ENCODE data around the gene MOSPD3. TPM values are rescaled to one million over a fixed set of nuclear protein-coding genes. Genes with fewer than 3 reads are reported as not detected.

The MOSPD3 gene
- total and polyA plus RNA-seq, 10 of the 15 experiments (the other 5 are each of a cell fraction or from before 2014, with no cell fraction given), result 0.61 to 13.6 (median 4.1) TPM

- TF ChIP-seq CBX3 (IDR thresholded peaks at IDR 0.05; ENCODE audit: borderline replicate concordance, low read depth) (no peak), TCF7 (IDR thresholded peaks at IDR 0.05; ENCODE audit: borderline replicate concordance) (no peak), MLLT1 (IDR thresholded peaks at IDR 0.05) (peak; percentile 85), CHD2 (IDR thresholded peaks at IDR 0.05; ENCODE audit: borderline replicate concordance, low read depth, low read length) (peak; percentile 85), SRF (IDR thresholded peaks at IDR 0.05; ENCODE audit: low read depth in 2 of 2, low read length in 2 of 2) (peak; percentile 88 to 94)
Observed at GRCh38 chr7:100611983-100612729, at the start of gene MOSPD3 (continued).

GRCh38 chr7:100563100-100563564 is 49.2 kb upstream of the MOSPD3 start:
- Histone ChIP-seq H3K4me1 (ENCODE audit: control insufficient read depth, insufficient read depth, low read length) (peaks cover 8% of the 10 kb centered on the region), H3K9ac (ENCODE audit: control insufficient read depth, insufficient read depth, low read length) (no peak overlapping the region), H3K27me3 (replicated peaks in 1 of 2; ENCODE audit: control insufficient read depth in 2 of 2, insufficient read depth in 2 of 2, low read length in 1 of 2) (no peaks in the 10 kb centered on the region), H3K79me2 (ENCODE audit: control insufficient read depth, insufficient read depth, low read length) (no peaks in the 10 kb centered on the region), H3K9me3 (replicated peaks; ENCODE audit: control insufficient read depth, insufficient read depth, low read length) (no peaks in the 10 kb centered on the region), H2AFZ (ENCODE audit: control insufficient read depth, low read depth, low read length) (no peak overlapping the region), H3K4me3 (no peak overlapping the region), H3K36me3 (ENCODE audit: control insufficient read depth in 2 of 2, insufficient read depth in 2 of 2, low read length in 1 of 2) (peaks cover 18 to 27% of the 10 kb centered on the region in 2 experiments; a peak in 3 of 4 replicates), H3K4me2 (ENCODE audit: control insufficient read depth, insufficient read depth) (no peak overlapping the region), H4K20me1 (ENCODE audit: control insufficient read depth, insufficient read depth) (no peaks in the 10 kb centered on the region), H3K27ac (ENCODE audit: control insufficient read depth, insufficient read depth) (no peak overlapping the region)
- ATAC-seq, result no peak
- no peak for FAIRE-seq
- ChIA-PET CTCF (interaction anchor here (0.6 to 12.6 kb wide), 18 partner anchors 8 to 236 kb away, joined by 3 to 190 read pairs (median 4); partner anchors contain the start of genes FBXO24, LRCH4 and POP7), RAD21 (ENCODE audit: unreplicated experiment) (interaction anchor here (1.5 to 3.7 kb wide), 3 partner anchors 21 to 129 kb away, joined by 6 to 22 read pairs (median 21); partner anchors contain the start of genes FBXO24 and LRCH4), POLR2A (interaction anchor here (0.9 kb wide), 1 partner anchor 20 kb away, joined by 5 read pairs; no protein-coding TSS in a partner anchor), SMC1A (ENCODE audit: uncharacterized antibody, unreplicated experiment) (interaction anchor here (1.5 kb wide), 2 partner anchors 8 to 130 kb away, joined by 5 to 6 read pairs; no protein-coding TSS in a partner anchor)
- intact Hi-C loops (cut with micrococcal nuclease; ENCODE audit: unreplicated experiment) (loop anchor here (5.0 kb wide), 1 partner anchor 129 kb away; the partner anchor contains the start of gene GIGYF1), in situ Hi-C loops (cut with MboI) (no loop called here)
- TF ChIP-seq SREBF1 (IDR thresholded peaks at IDR 0.05; ENCODE audit: low read length) (no peak), GATAD2B (conservative IDR thresholded peaks at IDR 0.05; ENCODE audit: low read depth) (no peak), HDAC2 (IDR thresholded peaks at IDR 0.05) (no peak), JUND (IDR thresholded peaks at IDR 0.05; ENCODE audit: low read depth, low read length) (no peak), BACH1 (IDR thresholded peaks at IDR 0.05; ENCODE audit: borderline replicate concordance) (no peak), ZBTB4 (CRISPR knock-in tag; IDR thresholded peaks at IDR 0.05) (no peak), BCL11A (IDR thresholded peaks at IDR 0.05; ENCODE audit: low read depth, low read length) (no peak)
- BruUV-seq (replicated peaks), result no TSS peak
- DNase-seq (ENCODE audit: low read depth, low spot score), result no peak
- WGBS (ENCODE audit: insufficient coverage, insufficient replicate concordance, low lambda C conversion rate, missing lambda C conversion rate), result 95% methylated on average over 8 of the region's 8 CpGs
